ENCODE data around the gene SIRPG. TPM values are rescaled to one million over a fixed set of nuclear protein-coding genes. Genes with fewer than 3 reads are reported as not detected.

SIRPG gene
- total and polyA plus RNA-seq, 10 of the 15 experiments (the other 5 are each of a cell fraction or from before 2014, with no cell fraction given): 1.1 to 13.0 (median 4.1) TPM

DNA sequence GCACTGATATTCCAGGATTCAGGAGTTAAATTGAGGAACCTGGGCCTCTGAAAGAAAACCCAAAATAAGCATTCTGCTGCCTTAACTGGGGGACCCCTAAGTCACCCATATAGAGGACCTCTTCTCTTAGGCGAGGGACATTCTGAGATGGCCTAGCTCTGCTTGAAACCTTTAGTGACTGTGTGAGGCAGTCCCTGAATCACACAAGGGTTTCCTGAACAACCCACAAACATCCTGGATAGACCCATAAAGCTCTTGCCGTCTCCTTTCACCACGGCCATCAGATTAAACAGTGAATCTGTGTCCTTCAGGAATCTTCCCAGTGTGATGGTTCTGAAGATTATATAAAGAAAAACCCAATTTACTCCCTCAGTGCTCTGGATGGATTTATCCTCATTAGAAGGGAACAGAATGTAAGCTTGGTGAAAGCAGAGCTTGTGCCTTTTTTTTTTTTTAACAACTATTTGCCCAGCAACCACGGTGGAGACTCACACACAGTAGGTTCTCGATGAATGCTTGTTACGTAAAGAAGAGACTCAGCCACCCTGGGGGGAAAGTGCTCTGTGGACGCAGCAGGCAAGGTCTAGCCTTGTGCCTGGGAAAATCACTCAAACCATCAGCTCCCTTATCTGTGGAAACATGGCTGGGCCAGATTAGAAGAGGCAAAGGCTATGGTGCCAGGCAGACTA lies 39.1 kb upstream of the SIRPG start:
- intact Hi-C loops (cut with micrococcal nuclease; ENCODE audit: unreplicated experiment) (no loop called here), in situ Hi-C loops (cut with MboI) (no loop called here)
- Histone ChIP-seq H2AFZ (ENCODE audit: control insufficient read depth, low read depth, low read length) (no peak overlapping the region), H4K20me1 (ENCODE audit: control insufficient read depth, insufficient read depth) (no peaks in the 10 kb centered on the region), H3K4me2 (ENCODE audit: control insufficient read depth, insufficient read depth) (no peak overlapping the region), H3K4me1 (ENCODE audit: control insufficient read depth, insufficient read depth, low read length) (no peaks in the 10 kb centered on the region), H3K9me3 (replicated peaks; ENCODE audit: control insufficient read depth, insufficient read depth, low read length) (no peaks in the 10 kb centered on the region), H3K27ac (ENCODE audit: control insufficient read depth, insufficient read depth) (no peak overlapping the region), H3K36me3 (ENCODE audit: control insufficient read depth in 2 of 2, insufficient read depth in 2 of 2, low read length in 1 of 2) (no peaks in the 10 kb centered on the region), H3K79me2 (ENCODE audit: control insufficient read depth, insufficient read depth, low read length) (no peaks in the 10 kb centered on the region), H3K27me3 (replicated peaks in 1 of 2; ENCODE audit: control insufficient read depth in 2 of 2, insufficient read depth in 2 of 2, low read length in 1 of 2) (no peaks in the 10 kb centered on the region; a peak in 1 of 4 replicates), H3K4me3 (no peak overlapping the region), H3K9ac (ENCODE audit: control insufficient read depth, insufficient read depth, low read length) (no peak overlapping the region)
- ChIA-PET SMC1A (ENCODE audit: uncharacterized antibody, unreplicated experiment) (interaction anchor here (1.1 kb wide), 1 partner anchor 41 kb away, joined by 3 read pairs; no protein-coding TSS in a partner anchor), CTCF (no interaction called here), RAD21 (ENCODE audit: unreplicated experiment) (no interaction called here), POLR2A (no interaction called here)
- no peak for FAIRE-seq
- ATAC-seq: no peak
- TF ChIP-seq ESRRA (IDR thresholded peaks at IDR 0.05; ENCODE audit: low read length): no peak
- no peak for TF ChIP-seq MXI1 (IDR thresholded peaks at IDR 0.05; ENCODE audit: low read depth, low read length)
- TF ChIP-seq REST (IDR thresholded peaks at IDR 0.05; ENCODE audit: low read depth, low read length): no peak
- TF ChIP-seq, protein P1, sequence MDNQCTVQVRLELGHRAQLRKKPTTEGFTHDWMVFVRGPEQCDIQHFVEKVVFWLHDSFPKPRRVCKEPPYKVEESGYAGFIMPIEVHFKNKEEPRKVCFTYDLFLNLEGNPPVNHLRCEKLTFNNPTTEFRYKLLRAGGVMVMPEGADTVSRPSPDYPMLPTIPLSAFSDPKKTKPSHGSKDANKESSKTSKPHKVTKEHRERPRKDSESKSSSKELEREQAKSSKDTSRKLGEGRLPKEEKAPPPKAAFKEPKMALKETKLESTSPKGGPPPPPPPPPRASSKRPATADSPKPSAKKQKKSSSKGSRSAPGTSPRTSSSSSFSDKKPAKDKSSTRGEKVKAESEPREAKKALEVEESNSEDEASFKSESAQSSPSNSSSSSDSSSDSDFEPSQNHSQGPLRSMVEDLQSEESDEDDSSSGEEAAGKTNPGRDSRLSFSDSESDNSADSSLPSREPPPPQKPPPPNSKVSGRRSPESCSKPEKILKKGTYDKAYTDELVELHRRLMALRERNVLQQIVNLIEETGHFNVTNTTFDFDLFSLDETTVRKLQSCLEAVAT (IDR thresholded peaks at IDR 0.05): no peak
- no peak for TF ChIP-seq ZSCAN29 (IDR thresholded peaks at IDR 0.05)
- TF ChIP-seq BHLHE40 (IDR thresholded peaks at IDR 0.05; ENCODE audit: borderline replicate concordance in 1 of 2, low read depth in 2 of 2, low read length in 1 of 2): no peak
- TF ChIP-seq, protein P2, sequence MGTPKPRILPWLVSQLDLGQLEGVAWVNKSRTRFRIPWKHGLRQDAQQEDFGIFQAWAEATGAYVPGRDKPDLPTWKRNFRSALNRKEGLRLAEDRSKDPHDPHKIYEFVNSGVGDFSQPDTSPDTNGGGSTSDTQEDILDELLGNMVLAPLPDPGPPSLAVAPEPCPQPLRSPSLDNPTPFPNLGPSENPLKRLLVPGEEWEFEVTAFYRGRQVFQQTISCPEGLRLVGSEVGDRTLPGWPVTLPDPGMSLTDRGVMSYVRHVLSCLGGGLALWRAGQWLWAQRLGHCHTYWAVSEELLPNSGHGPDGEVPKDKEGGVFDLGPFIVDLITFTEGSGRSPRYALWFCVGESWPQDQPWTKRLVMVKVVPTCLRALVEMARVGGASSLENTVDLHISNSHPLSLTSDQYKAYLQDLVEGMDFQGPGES (IDR thresholded peaks at IDR 0.05): no peak
- WGBS (ENCODE audit: insufficient coverage, insufficient replicate concordance, low lambda C conversion rate, missing lambda C conversion rate): 12% methylated on average over 7 of the region's 7 CpGs
- DNase-seq (ENCODE audit: low read depth, low spot score): no peak
- BruUV-seq (replicated peaks): no TSS peak

All from GM12878 (cell line).